Measurements from ENCODE around the gene TMEM178B. TPM values are rescaled to one million over a fixed set of nuclear protein-coding genes. Genes with fewer than 3 reads are reported as not detected.

Gene TMEM178B
- total RNA-seq, 1 donor: 0.09 TPM

GRCh38 chr7:141265668-141266067 lies 191.8 kb downstream of the TMEM178B start:
- DNase-seq (ENCODE audit: low read depth): no peak
- TF ChIP-seq CTCF (IDR thresholded peaks at IDR 0.05; ENCODE audit: insufficient read depth, low read length): no peak
- H3K4me3 ChIP-seq (ENCODE audit: low read depth, low read length): no peak overlapping the region

- DNase-seq (ENCODE audit: low read depth): no peak
- H3K4me3 ChIP-seq (ENCODE audit: low read depth, low read length): no peak overlapping the region
- TF ChIP-seq CTCF (IDR thresholded peaks at IDR 0.05; ENCODE audit: insufficient read depth, low read length): no peak
Observed at GRCh38 chr7:141268614-141269013, 194.8 kb downstream of the TMEM178B start.

GRCh38 chr7:141271451-141271850 lies 197.6 kb downstream of the TMEM178B start:
- TF ChIP-seq CTCF (IDR thresholded peaks at IDR 0.05; ENCODE audit: insufficient read depth, low read length): no peak
- no peak for DNase-seq (ENCODE audit: low read depth)
- no peak overlapping the region for H3K4me3 ChIP-seq (ENCODE audit: low read depth, low read length)

- no peak for TF ChIP-seq CTCF (IDR thresholded peaks at IDR 0.05; ENCODE audit: insufficient read depth, low read length)
- DNase-seq (ENCODE audit: low read depth): no peak
- H3K4me3 ChIP-seq (ENCODE audit: low read depth, low read length): no peak overlapping the region
Observed at GRCh38 chr7:141272417-141272816, 198.6 kb downstream of the TMEM178B start.

GRCh38 chr7:141275350-141275749 lies 201.5 kb downstream of the TMEM178B start:
- DNase-seq (ENCODE audit: low read depth): no peak
- TF ChIP-seq CTCF (IDR thresholded peaks at IDR 0.05; ENCODE audit: insufficient read depth, low read length): no peak
- no peak overlapping the region for H3K4me3 ChIP-seq (ENCODE audit: low read depth, low read length)

GRCh38 chr7:141276031-141276430 lies 202.2 kb downstream of the TMEM178B start:
- H3K4me3 ChIP-seq (ENCODE audit: low read depth, low read length): no peak overlapping the region
- TF ChIP-seq CTCF (IDR thresholded peaks at IDR 0.05; ENCODE audit: insufficient read depth, low read length): no peak
- DNase-seq (ENCODE audit: low read depth): no peak

GRCh38 chr7:141280100-141280499 lies 206.2 kb downstream of the TMEM178B start:
- no peak overlapping the region for H3K4me3 ChIP-seq (ENCODE audit: low read depth, low read length)
- TF ChIP-seq CTCF (IDR thresholded peaks at IDR 0.05; ENCODE audit: insufficient read depth, low read length): no peak
- DNase-seq (ENCODE audit: low read depth): no peak

All from fibroblast of the aortic adventitia (primary cell).